ENCODE measurements around the gene DDB1. TPM values are rescaled to one million over a fixed set of nuclear protein-coding genes. Genes with fewer than 3 reads are reported as not detected.

DDB1 gene
- total and polyA plus RNA-seq, 2 of the 4 experiments (the other 2 are of a cell fraction), result 221 to 412 TPM

DNA sequence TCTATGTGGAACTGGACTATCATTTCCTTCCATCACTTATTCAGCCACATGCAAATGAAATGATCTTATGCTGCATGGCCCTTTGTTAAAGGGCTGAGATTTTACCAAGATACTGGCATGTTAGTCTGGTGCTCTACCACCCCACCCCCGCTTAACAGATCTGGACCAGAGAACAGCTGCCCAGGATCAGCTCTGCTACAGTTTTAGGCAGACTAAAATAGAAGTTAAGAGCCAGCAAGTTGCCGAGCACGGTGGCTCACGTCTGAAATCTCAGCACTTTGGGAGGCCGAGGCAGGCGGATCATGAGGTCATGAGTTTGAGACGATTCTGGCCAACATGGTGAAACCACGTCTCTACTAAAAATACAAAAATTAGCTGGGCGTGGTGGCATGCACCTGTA, 4.6 kb downstream of the DDB1 start:
- Histone ChIP-seq H3K9me3 (ENCODE audit: control insufficient read depth, insufficient read depth, low read length) (no peaks in the 10 kb centered on the region), H3K36me3 (ENCODE audit: control insufficient read depth, insufficient read depth, low read length) (peaks cover 45% of the 10 kb centered on the region), H2BK15ac (ENCODE audit: low read depth, low read length) (no peak overlapping the region), H3K4ac (ENCODE audit: low read depth, low read length) (no peak overlapping the region), H2BK5ac (ENCODE audit: low read depth, low read length, poor library complexity, severe bottlenecking) (no peak overlapping the region), H3K9me1 (ENCODE audit: insufficient read depth, low read length) (no peaks in the 10 kb centered on the region; the same call in 1 of the 2 replicates), H3K4me1 (ENCODE audit: control insufficient read depth, insufficient read depth, low read length) (peaks cover 9% of the 10 kb centered on the region), H3K4me3 (ENCODE audit: insufficient read depth, low read depth, low read length) (no peak overlapping the region), H3K27me3 (ENCODE audit: control insufficient read depth, insufficient read depth, low read length) (no peaks in the 10 kb centered on the region), H3K56ac (ENCODE audit: extremely low read depth, insufficient read depth, low read length) (no peak overlapping the region), H4K91ac (ENCODE audit: insufficient read depth, low read depth, low read length) (no peak overlapping the region), H3K18ac (ENCODE audit: low read depth, low read length) (no peak overlapping the region), H3K23ac (ENCODE audit: low read depth, low read length) (no peak overlapping the region), H2BK20ac (ENCODE audit: low read depth, low read length) (no peak overlapping the region), H2AK9ac (replicated peaks; ENCODE audit: low read depth, low read length, poor library complexity) (no peak overlapping the region), H2AK5ac (ENCODE audit: low read depth, low read length) (no peak overlapping the region), H3K9ac (ENCODE audit: low read depth, low read length) (no peak overlapping the region), H4K20me1 (ENCODE audit: insufficient read depth, low read length) (peaks cover 50% of the 10 kb centered on the region), H2BK120ac (ENCODE audit: low read depth, low read length) (no peak overlapping the region), H3K79me1 (ENCODE audit: low read depth in 1 of 2, low read length in 2 of 2) (peaks cover 28 to 59% of the 10 kb centered on the region in 2 experiments), H4K5ac (ENCODE audit: low read depth, low read length) (no peak overlapping the region), H3K27ac (ENCODE audit: insufficient read depth, low read length) (no peak overlapping the region), H2AFZ (replicated peaks; ENCODE audit: low read length, poor library complexity) (no peak overlapping the region), H3K4me2 (ENCODE audit: low read depth, low read length) (no peak overlapping the region), H3K14ac (replicated peaks; ENCODE audit: low read depth, low read length) (no peak overlapping the region), H4K8ac (ENCODE audit: low read depth in 2 of 2, low read length in 2 of 2) (no peak overlapping the region)
- ChIA-PET POLR2A (ENCODE audit: unreplicated experiment) (no interaction called here), CTCF (interaction anchor here (0.6 to 1.0 kb wide), 2 partner anchors 8 to 329 kb away, joined by 3 to 10 read pairs; no protein-coding TSS in a partner anchor)
- WGBS, 2 experiments (ENCODE audit: extremely low coverage in 2 of 2, insufficient read length in 1 of 2), result 90% methylated on average over 9 of the region's 9 CpGs; no CpG with 5 or more reads in 1 of the 2 experiments
- intact Hi-C loops (cut with micrococcal nuclease) (no loop called here), in situ Hi-C loops (cut with MboI; ENCODE audit: low sequenced_read_pairs) (no loop called here), dilution Hi-C loops (cut with HindIII; ENCODE audit: low sequenced_read_pairs, unreplicated experiment) (no loop called here)
- ATAC-seq (ENCODE audit: low read depth) (no peak), DNase-seq (no peak)
- TF ChIP-seq MAZ (IDR thresholded peaks at IDR 0.05; ENCODE audit: borderline replicate concordance, low read depth, low read length) (no peak), CHD1 (IDR thresholded peaks at IDR 0.05; ENCODE audit: low read depth, low read length) (no peak), MXI1 (IDR thresholded peaks at IDR 0.05; ENCODE audit: borderline replicate concordance, low read depth, low read length) (no peak), POLR2A (IDR thresholded peaks at IDR 0.05; ENCODE audit: low read depth, low read length) (no peak), NFE2L2 (IDR thresholded peaks at IDR 0.05; ENCODE audit: low read depth, low read length) (no peak), BHLHE40 (IDR thresholded peaks at IDR 0.05; ENCODE audit: low read depth, low read length) (no peak), SMC3 (IDR thresholded peaks at IDR 0.05; ENCODE audit: low read depth, low read length) (no peak), RFX5 (IDR thresholded peaks at IDR 0.05; ENCODE audit: low read depth, low read length) (no peak), CEBPB (IDR thresholded peaks at IDR 0.05; ENCODE audit: low read depth, low read length) (no peak), RAD21 (IDR thresholded peaks at IDR 0.05; ENCODE audit: low read length) (no peak), MAFK (IDR thresholded peaks at IDR 0.05; ENCODE audit: low read depth, low read length) (no peak), RCOR1 (IDR thresholded peaks at IDR 0.05; ENCODE audit: insufficient replicate concordance, low read length) (no peak), FOS (IDR thresholded peaks at IDR 0.05; ENCODE audit: low read depth, low read length) (no peak)
- TF ChIP-seq, protein P1, sequence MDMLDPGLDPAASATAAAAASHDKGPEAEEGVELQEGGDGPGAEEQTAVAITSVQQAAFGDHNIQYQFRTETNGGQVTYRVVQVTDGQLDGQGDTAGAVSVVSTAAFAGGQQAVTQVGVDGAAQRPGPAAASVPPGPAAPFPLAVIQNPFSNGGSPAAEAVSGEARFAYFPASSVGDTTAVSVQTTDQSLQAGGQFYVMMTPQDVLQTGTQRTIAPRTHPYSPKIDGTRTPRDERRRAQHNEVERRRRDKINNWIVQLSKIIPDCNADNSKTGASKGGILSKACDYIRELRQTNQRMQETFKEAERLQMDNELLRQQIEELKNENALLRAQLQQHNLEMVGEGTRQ (IDR thresholded peaks at IDR 0.05; ENCODE audit: low read depth, low read length), result no peak
- TF ChIP-seq, protein P2, sequence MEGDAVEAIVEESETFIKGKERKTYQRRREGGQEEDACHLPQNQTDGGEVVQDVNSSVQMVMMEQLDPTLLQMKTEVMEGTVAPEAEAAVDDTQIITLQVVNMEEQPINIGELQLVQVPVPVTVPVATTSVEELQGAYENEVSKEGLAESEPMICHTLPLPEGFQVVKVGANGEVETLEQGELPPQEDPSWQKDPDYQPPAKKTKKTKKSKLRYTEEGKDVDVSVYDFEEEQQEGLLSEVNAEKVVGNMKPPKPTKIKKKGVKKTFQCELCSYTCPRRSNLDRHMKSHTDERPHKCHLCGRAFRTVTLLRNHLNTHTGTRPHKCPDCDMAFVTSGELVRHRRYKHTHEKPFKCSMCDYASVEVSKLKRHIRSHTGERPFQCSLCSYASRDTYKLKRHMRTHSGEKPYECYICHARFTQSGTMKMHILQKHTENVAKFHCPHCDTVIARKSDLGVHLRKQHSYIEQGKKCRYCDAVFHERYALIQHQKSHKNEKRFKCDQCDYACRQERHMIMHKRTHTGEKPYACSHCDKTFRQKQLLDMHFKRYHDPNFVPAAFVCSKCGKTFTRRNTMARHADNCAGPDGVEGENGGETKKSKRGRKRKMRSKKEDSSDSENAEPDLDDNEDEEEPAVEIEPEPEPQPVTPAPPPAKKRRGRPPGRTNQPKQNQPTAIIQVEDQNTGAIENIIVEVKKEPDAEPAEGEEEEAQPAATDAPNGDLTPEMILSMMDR (conservative IDR thresholded peaks at IDR 0.05; ENCODE audit: low read depth, low read length), result no peak
- TF ChIP-seq, protein P3, sequence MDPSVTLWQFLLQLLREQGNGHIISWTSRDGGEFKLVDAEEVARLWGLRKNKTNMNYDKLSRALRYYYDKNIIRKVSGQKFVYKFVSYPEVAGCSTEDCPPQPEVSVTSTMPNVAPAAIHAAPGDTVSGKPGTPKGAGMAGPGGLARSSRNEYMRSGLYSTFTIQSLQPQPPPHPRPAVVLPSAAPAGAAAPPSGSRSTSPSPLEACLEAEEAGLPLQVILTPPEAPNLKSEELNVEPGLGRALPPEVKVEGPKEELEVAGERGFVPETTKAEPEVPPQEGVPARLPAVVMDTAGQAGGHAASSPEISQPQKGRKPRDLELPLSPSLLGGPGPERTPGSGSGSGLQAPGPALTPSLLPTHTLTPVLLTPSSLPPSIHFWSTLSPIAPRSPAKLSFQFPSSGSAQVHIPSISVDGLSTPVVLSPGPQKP (IDR thresholded peaks at IDR 0.05; ENCODE audit: borderline replicate concordance, low read depth, low read length), result no peak
- BruUV-seq (replicated peaks), result no TSS peak
